Retinal pigment epithelial cell (primary cell): ENCODE results near the gene PPM1D.
"Not testable (repeated sequence)": the region's sequence is repeated elsewhere in the genome, so short reads cannot be mapped to it uniquely, and the experiment has no call there.

ENCODE experiments used
- DNase-seq: peaks from one replicate; pipeline ENCODE4 v3.0.0-alpha.2; 2010; ENCODE audit warnings: low read depth
- H3K4me3 ChIP-seq: 2 replicates; pipeline ENCODE4 v1.5.1; 2011; ENCODE audit warnings: mild to moderate bottlenecking, low read length, control low read depth, moderate library complexity
- CTCF ChIP-seq: conservative IDR thresholded peaks from 2 replicates; pipeline ENCODE4 v1.5.1; 2011; ENCODE audit warnings: low read depth, low read length, control low read depth, inconsistent platforms

Gene PPM1D

GRCh38 chr17:60602385-60602742 is 2.4 kb downstream of the PPM1D start:
- no peak for DNase-seq
- H3K4me3 ChIP-seq, result peak overlapping the region; percentile 87
- no peak for TF ChIP-seq CTCF

GRCh38 chr17:60602871-60603270 is 2.9 kb downstream of the PPM1D start:
- no peak for TF ChIP-seq CTCF
- no peak for DNase-seq
- peak overlapping the region; percentile 87 for H3K4me3 ChIP-seq

- DNase-seq, H3K4me3 ChIP-seq: not testable (repeated sequence)
Observed at GRCh38 chr17:60603477-60603876, 3.5 kb downstream of the PPM1D start.

GRCh38 chr17:60604686-60605334 is 4.8 kb downstream of the PPM1D start:
- TF ChIP-seq CTCF, result no peak
- DNase-seq, result peak; percentile 78
- no peak overlapping the region for H3K4me3 ChIP-seq

- no peak for TF ChIP-seq CTCF
- DNase-seq, result no peak
- H3K4me3 ChIP-seq, result no peak overlapping the region
Observed at GRCh38 chr17:60606036-60606435, 6.0 kb downstream of the PPM1D start.

- no peak for DNase-seq
- no peak for TF ChIP-seq CTCF
- H3K4me3 ChIP-seq, result no peak overlapping the region
Observed at GRCh38 chr17:60610473-60610872, 10.5 kb downstream of the PPM1D start.

GRCh38 chr17:60611321-60611720 is 11.3 kb downstream of the PPM1D start:
- DNase-seq, result not testable (repeated sequence)

GRCh38 chr17:60613325-60613724 is 13.3 kb downstream of the PPM1D start:
- no peak for TF ChIP-seq CTCF
- H3K4me3 ChIP-seq, result no peak overlapping the region
- no peak for DNase-seq

More at GRCh38 chr17:60611321-60611720, 11.3 kb downstream of the PPM1D start:
- not testable (repeated sequence) for H3K4me3 ChIP-seq

GRCh38 chr17:60613796-60614195 is 13.8 kb downstream of the PPM1D start:
- not testable (repeated sequence) for H3K4me3 ChIP-seq, DNase-seq

GRCh38 chr17:60614247-60614646 is 14.3 kb downstream of the PPM1D start:
- not testable (repeated sequence) for H3K4me3 ChIP-seq, DNase-seq
